Bronchial epithelial cell (primary cell): Measurements from ENCODE around the gene SLC35B1. TPM values are rescaled to one million over a fixed set of nuclear protein-coding genes. Genes with fewer than 3 reads are reported as not detected.
"Not testable (repeated sequence)": the region's sequence is repeated elsewhere in the genome, so short reads cannot be mapped to it uniquely, and the experiment has no call there.

Experiments
- DNase-seq: peaks from one replicate; pipeline ENCODE4 v3.0.0-alpha.2; 2010; ENCODE audit warnings: low read depth
- FAIRE-seq: peaks from 2 replicates; lab custom pipeline; 2011; peaks lifted over from hg19 to GRCh38; lab: Jason Lieb, UNC
- H3K27me3 ChIP-seq: 2 replicates; pipeline ENCODE4 v1.5.1; 2011; ENCODE audit warnings: low read length; ENCODE audit not compliant: control insufficient read depth, insufficient read depth
- H3K36me3 ChIP-seq: 2 replicates; pipeline ENCODE4 v1.5.1; 2011; ENCODE audit warnings: low read length; ENCODE audit not compliant: control insufficient read depth, insufficient read depth
- H3K4me3 ChIP-seq: 2 replicates; pipeline ENCODE4 v1.5.1; 2011; ENCODE audit warnings: mild to moderate bottlenecking, low read depth, low read length, control low read depth
- CTCF ChIP-seq: IDR thresholded peaks from 2 replicates; pipeline ENCODE4 v1.5.1; 2011; ENCODE audit warnings: mild to moderate bottlenecking, moderate library complexity, low read length, control low read depth, inconsistent platforms; ENCODE audit not compliant: insufficient read depth, severe bottlenecking
- total RNA-seq: library from RNA; depleted of rRNA; stranded (reverse); fragments of >200 nt; gene quantifications from 2 replicates; pipeline ENCODE4 v1.2.1, GENCODE V29; 2014

Gene SLC35B1
- total RNA-seq, 1 donor from 2014 or later = 91.1 TPM

GRCh38 chr17:49729069-49729468 lies 21.3 kb upstream of the SLC35B1 start:
- TF ChIP-seq CTCF = no peak
- Histone ChIP-seq H3K4me3 (no peak overlapping the region), H3K36me3 (no peaks in the 10 kb centered on the region), H3K27me3 (no peaks in the 10 kb centered on the region)
- DNase-seq (no peak), FAIRE-seq (no peak)

GRCh38 chr17:49728425-49728824 lies 20.7 kb upstream of the SLC35B1 start:
- no peak for FAIRE-seq
- no peak for TF ChIP-seq CTCF
- H3K27me3 ChIP-seq = no peaks in the 10 kb centered on the region
- no peaks in the 10 kb centered on the region for H3K36me3 ChIP-seq
- DNase-seq = no peak
- H3K4me3 ChIP-seq = no peak overlapping the region

GRCh38 chr17:49727380-49727779 lies 19.6 kb upstream of the SLC35B1 start:
- H3K27me3 ChIP-seq = no peaks in the 10 kb centered on the region
- FAIRE-seq (no peak), DNase-seq (no peak)
- H3K4me3 ChIP-seq = no peak overlapping the region
- no peak for TF ChIP-seq CTCF
- H3K36me3 ChIP-seq = no peaks in the 10 kb centered on the region

GRCh38 chr17:49725452-49726130 lies 17.8 kb upstream of the SLC35B1 start:
- Histone ChIP-seq H3K36me3 (no peaks in the 10 kb centered on the region), H3K4me3 (no peak overlapping the region), H3K27me3 (no peaks in the 10 kb centered on the region)
- TF ChIP-seq CTCF = no peak
- no peak for DNase-seq
- no peak for FAIRE-seq

GRCh38 chr17:49724552-49724951 lies 16.8 kb upstream of the SLC35B1 start:
- H3K4me3 ChIP-seq, DNase-seq, FAIRE-seq, H3K27me3 ChIP-seq, H3K36me3 ChIP-seq: not testable (repeated sequence)

GRCh38 chr17:49723423-49723822 lies 15.7 kb upstream of the SLC35B1 start:
- TF ChIP-seq CTCF = no peak
- no peaks in the 10 kb centered on the region for H3K27me3 ChIP-seq
- H3K4me3 ChIP-seq = no peak overlapping the region
- no peak for FAIRE-seq
- DNase-seq = no peak
- H3K36me3 ChIP-seq = peaks cover 2% of the 10 kb centered on the region
